Nucleus accumbens (tissue), 56 donors: Measurements from ENCODE around the gene TMPRSS4.

Source experiments
- DNase-seq, 56 donors: peaks; one replicate each; lab custom pipeline; 2025; lab: John Stamatoyannopoulos, UW

The TMPRSS4 gene, protein sequence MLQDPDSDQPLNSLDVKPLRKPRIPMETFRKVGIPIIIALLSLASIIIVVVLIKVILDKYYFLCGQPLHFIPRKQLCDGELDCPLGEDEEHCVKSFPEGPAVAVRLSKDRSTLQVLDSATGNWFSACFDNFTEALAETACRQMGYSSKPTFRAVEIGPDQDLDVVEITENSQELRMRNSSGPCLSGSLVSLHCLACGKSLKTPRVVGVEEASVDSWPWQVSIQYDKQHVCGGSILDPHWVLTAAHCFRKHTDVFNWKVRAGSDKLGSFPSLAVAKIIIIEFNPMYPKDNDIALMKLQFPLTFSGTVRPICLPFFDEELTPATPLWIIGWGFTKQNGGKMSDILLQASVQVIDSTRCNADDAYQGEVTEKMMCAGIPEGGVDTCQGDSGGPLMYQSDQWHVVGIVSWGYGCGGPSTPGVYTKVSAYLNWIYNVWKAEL

DNA sequence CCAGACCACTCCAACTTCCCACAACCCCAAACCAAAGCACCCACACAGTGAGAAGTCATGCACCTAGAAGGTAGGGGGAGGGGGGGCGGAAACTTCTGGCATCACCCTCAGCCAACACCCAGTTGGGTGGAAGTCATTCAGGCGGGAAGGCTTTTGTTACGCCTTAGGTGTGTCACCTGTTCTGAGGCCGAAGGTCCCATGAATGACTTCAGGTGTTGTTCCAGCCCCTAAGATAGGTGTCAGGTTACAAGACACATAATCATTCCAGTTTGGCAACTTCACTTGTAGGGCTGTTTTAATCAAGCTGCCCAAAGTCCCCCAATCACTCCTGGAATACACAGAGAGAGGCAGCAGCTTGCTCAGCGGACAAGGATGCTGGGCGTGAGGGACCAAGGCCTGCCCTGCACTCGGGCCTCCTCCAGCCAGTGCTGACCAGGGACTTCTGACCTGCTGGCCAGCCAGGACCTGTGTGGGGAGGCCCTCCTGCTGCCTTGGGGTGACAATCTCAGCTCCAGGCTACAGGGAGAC, at the start of gene TMPRSS4:
Gene TMPRSS4, plus strand, starts transcription at position 325 of the 528 bp plus-strand sequence. CDS start 225 bp downstream, outside the sequence.
- no peak for DNase-seq

DNA sequence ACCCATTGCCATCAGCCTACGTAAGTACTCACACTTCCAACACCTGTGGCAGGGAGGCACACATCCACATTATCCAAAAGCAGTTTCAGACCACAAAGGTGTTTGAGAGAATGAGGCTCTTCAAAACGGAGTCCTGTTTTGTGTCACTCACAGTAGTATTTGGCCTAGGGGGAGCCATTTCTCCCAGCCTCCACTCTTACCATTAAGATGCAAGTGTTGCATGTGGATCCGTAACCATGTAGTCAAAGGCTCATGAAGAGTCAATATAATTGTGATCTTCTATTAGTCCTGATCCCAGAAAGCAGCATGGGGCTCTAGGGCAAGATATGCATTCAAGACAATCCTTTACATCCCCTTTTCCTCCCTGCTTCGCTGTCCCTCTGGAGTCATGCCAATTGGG, 49.2 kb upstream of the TMPRSS4 start:
- no peak for DNase-seq

DNA sequence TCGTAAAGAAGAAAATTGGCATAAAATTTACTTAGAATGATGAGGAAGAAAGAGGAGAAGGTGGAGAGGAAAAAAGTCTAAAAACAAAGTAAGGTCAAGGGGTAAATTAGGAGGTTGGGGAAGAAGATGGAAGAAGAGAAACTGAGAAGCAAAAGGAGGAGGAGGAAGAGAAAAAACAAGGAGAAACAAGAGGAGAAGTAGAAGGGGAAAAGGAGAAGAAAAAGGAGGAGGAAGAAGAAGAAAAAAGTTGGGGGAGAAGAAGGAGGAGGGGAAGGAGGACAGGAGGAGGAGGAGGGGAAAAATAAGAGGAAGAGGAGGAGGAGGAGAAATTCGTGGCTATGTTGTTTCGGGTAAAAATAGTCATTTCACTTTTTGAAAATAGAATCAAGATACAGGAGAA, 48.3 kb upstream of the TMPRSS4 start:
- DNase-seq = no peak

DNA sequence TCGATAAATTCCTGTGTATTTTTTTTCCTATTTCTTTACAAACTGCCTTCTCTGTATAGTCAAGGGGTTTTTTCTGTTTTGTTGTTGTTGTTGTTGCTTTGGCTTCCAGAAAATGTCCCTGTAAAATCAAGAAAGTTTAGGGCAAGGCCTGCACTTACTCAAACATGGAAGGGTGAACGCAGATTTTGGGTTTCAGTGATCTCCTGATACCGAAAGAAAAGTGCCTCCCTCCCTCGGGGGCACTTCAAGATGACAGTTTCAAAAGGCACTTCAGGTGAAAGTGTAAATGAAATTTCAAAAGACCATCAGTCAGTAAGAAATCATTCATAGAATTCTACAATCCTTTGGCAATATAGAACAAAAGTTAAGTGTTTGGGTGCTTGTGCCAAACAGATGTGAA, 43.4 kb upstream of the TMPRSS4 start:
- DNase-seq = no peak

DNA sequence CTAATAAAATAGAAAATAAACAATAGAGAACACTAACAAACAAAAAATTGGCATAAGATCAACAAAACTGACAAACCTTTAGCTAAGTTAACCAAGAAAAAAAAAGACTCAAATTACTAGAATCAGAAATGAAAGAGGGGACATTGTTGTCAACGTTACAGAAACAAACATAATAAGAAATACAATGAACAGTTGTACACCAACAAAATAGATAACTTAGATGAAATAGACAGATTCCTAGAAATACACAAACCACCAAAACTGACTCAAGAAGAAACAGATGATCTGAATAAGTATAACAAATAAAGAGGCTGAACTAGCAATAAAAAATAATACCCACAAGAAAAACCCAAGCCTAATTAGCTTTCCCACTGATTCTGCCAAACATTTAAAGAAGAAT, 34.7 kb upstream of the TMPRSS4 start:
- DNase-seq = no peak

DNA sequence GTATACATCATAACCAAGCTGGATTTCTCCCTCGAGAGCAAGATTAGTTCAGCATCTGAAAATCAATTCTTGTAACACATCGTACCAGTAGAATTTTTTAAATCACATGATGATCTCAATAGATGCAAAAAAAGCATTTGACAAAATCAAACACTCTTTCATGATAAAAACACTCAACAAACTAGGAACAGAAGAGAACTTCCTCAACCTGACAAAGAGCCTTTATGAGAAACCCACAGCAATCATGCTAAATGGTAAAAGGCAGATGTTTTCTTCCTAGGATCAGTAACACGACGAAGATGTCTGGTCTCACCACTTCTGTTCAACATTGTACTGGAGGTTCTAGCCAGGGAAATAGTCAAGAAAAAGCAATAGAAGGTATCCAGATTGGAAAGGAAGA, 34.1 kb upstream of the TMPRSS4 start:
- DNase-seq = no peak

DNA sequence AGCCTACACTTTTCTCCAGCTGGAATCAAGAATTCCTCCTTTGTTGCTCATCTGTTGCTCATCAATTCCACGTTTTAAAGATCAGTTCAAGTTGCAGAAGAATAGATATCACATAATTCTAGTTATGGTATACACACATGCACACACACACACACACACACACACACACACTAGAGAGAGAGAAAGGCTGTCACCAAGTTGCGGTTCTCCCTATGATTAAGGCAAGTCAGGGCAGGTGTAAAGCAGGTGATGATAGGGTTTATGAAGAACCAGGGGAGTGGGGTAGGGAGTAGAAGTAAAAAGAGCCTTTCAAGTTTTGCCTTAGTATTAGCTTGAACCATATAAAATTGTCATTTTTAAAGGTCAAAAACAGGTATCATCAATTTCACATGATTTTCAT, 31.7 kb upstream of the TMPRSS4 start:
- DNase-seq = no peak

DNA sequence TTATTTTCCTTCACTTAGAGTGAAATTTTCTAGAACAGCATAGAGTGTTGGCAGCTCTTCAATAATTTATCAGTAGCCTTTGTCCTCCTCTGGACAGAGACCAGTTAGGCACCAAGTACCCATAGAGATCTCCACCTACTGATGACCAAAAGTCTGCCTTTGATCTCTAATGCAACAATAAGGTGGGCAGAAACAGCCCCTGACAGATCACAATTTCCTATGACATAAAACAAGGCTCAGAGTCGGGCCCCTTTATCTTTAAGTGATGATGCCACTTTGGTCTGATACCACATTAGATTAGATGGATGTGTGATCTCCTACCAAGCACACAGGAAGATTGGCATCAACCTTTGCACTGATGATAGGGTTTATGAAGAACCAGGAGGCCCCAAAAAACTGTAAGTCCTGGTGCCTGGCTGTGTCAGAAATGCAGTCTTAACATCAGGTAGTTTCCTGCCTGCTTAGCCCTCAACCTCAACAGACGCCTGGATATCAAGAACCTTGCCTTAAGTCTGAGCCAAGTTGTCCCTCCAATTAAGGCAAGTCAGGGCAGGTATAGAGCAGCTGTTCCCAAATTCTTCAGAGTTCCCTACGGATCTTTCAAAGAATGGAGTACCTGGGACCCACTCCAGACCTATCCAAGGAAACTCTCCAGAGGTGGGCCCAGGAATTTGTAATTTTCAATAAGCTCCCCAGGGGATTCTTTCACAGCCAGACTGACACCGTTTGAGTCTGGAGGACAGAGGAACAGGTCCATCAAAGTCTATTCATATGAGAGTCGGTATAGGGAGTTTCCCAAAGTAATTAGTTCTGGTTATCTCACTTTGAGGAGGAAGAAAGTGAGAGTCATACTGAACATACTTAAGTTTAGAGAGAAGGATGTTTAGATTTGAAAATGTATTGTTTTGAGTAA, 30.6 kb upstream of the TMPRSS4 start:
- DNase-seq = no peak

DNA sequence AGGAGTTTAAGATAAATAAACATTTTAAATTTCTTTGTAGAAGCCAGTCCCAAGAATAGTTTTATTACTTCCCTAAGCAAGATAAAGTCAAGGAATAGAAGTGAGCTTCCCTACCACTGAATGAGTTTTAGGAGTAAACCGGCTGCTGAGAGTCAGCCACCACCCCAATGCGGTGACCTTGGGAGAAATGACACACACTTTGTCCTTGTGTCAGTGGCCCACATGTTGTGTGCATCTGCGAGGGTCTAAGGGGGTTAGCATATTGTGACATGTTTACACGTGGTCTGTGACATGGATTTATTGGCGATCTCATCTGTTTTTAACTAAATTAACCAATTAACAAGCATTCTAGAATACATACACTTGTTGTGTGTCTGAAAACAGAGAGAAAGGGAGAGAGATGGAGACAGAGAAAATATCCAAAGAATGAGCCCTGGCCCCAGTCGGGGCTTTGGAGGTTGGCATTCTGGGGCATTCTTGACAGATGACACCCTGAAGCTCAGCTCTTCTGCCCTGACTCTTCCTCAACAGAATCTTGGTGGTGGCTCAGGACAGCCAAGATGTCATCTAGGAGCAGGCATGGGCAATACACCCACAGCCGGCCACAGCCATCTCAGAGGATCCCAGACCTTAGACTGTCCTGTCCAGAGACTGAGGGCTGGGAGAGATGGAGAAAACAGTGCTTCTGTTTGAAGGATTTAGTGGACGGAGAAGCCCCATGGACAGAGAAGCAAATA, 29.7 kb upstream of the TMPRSS4 start:
- DNase-seq = no peak

DNA sequence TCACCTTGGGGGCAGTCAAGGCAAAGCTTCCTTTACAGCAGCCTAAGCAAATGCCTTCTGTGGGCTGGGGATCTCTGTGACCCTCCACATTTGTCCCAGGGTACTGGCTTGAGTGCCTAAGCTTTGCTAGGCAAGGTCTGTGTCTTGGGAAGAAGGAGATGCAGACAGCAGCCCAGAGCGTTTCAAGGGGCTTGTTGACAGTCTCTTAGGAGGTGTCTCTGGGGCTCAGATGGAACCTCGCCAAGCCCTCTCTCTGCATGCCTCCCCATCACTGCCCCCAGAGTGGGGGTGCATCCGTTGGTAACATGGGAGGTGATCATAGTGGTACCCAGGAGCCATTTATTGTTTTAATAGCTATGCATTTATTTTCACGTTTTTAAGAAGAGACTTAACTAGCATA, 29.1 kb upstream of the TMPRSS4 start:
- DNase-seq = no peak

DNA sequence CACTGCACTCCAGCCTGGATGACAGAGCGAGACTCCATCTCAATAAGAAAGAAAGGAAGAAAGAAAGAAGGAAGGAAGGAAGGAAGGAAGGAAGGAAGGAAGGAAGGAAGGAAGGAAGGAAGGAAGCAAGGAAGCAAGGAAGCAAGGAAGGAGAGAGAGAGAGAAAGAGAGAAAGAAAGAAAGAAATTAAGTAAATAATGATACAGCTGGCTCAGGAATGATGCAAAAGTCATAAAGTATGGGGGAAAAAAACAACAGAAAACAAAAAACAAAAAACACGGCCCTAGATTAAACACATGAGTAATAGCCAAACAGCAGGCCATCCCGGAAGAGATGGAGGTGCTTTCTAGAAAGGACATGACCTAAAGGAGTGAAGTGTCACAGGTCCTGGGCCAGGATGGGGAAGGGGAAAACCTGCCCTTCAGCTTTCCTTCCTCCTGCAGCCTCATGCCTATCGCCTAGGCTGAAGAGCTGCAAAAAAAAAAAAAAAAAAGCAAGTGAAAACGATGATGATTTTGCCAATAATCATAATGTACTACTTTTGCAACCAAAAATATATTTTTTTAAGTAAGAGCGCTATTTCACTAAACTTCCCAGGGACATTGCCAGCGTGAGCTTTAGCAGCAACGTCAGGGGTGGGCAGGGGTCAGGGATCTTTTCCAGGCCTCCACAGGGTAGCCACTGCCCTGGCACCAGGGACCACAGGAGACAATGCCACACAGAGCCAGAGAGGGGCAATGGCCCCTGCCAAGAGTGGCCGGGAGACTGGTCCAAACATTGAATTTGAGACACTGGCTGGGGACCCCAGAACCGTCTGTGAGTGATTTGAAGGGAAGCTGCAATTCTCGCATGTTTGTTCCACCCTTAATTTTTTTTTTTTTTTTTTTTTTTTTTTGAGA, 28.2 kb upstream of the TMPRSS4 start:
- no peak for DNase-seq

DNA sequence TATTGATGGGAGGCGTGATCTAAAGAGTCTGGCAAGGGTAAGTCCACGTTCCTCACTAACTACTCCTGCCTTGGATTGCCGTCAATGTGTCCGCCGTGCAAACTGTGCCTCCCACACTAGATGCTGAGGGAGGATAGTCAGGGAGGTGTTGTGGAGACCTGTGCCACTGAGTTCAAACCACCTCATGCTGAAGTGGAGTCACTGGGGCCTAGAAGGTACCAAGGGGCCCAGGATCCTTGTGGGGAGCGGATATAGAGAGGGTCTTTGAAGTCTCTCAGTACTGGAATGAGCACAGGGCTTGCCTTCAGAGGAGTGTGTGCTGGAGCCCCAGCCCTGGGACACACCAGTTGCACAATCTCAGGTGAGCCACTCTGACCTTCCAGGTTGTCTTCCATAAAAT, 27.1 kb upstream of the TMPRSS4 start:
- no peak for DNase-seq

DNA sequence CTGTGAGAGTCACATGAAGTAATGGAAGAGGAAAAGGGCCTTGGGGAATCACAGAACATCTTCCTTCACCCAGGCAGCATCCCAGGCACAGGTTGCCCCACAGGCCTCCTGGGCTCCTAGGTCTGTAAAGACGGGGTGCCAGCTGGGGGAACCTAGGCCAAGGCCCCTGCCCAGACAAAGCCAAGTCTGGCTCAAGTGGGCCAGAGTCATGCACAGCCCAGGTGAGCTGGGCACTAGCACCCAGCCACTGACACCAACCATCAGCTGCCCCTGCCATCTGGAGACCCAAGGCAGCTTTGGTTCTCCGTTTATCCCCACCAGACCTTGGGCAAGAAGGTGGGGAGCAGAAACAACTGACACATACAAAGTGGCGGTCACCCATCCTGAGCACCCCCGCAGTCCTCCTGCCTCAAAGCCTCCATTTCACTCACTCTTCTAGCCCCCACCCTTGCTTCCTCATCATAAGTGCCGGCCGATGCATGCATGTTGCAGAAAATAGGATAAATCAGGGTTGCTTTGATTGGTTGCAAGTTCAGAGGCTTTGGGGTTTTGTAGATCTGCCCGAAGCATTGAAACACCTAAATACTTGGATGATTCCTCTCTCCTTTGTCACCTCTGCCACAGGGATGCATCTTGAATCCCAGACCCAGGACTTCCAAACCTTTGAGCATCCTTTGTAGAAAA, 26.5 kb upstream of the TMPRSS4 start:
- DNase-seq = no peak

DNA sequence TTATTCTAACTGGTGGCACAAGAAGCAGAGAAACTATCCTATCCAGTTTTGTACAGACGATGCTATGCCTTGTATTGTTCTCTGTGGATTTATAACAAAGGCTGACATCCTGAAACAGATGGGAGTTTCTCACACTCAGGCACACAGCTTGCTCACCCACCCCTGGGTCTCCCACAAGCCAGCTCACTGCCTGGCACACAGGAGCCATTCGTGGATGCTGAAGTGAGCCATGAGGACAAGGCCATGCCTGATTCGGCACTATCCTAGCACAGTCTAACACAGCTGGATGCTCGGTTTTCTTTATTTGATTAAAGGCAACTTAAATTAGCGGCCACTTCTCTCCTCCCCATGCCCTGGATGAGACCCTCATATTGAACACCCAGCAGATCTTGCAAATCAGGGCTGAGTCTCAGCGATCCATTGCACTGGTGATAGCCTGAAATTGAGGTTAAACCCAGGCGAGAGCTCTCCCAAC, 25.7 kb upstream of the TMPRSS4 start:
- DNase-seq = no peak

DNA sequence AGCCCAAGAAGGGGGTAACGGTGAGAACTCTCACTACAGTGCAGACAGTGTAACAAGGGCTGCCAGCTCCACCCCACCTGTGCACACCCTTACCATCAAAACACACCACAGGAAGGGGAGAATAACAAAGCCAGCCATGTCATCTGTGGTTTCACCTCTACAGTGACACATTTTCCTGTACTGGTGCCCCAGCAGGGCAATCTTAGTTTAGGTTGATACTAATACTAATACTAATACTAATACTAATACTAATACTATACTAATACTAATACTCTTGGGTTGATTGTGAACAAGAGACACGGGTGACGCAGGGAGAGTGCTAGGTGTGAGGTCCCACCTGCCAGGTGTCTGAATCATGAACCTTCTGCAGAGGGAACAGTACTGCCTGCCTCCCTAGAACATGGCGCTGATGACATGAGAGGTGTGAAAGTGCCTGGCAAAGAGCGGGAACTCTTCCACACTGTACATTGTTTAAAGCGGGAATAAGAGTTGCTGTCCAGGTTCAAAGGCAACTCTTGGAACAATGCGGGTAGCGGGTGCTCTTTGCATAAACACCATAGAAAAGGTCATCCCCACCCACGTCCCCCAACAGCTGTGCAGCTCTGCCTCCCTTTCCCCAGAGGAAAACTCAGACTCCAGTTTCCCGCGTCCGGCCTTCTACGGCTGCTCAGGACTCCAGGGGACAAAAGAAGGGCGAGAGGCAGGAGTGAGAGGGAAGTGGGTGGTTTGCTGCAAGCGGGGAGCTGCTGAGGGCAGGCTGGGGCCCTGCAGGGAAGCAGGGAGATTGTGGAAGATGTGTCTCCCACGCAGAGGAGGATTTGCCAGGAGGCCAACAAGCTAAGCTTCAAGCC, 25.0 kb upstream of the TMPRSS4 start:
- DNase-seq = no peak

DNA sequence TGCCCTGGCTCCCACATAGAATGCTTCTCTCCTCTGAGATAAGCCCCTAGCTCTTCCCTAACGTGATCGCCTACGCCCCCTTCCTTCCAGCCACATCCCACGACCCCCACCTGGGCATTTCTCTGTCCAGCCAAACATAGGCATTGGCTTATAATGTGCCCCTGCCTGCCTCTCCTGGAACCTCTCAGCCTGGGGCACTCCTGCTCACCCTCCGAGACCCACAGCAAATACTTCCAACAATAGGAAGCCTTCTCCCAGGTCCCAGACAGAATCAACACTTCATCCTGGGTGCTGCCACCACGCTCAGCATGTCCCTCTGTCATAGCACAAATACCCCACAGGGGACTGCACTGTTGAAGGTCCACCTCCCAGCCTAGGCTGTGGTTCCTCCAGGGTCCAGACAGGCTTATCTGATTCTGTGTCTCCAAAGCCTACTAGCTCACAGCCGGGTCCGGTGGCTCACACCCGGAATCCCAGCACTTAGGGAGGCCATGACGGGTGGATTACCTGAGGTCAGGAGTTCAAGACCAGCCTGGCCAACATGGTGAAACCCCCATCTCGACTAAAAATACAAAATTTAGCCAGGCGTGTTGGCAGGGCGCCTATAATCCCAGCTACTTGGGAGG, 24.2 kb upstream of the TMPRSS4 start:
- no peak for DNase-seq
